Stimulated activated memory B cell treated with anti-CD40 and anti-IgM and Interleukin-4, amounts not matched to agents 10 μg/mL and 1 μg/mL and 100 μg/mL, for 72 hours (primary cell): ENCODE results near the gene L3MBTL3.
"Not testable (repeated sequence)": the region's sequence is repeated elsewhere in the genome, so short reads cannot be mapped to it uniquely, and the experiment has no call there.

Experiments
- ATAC-seq: fragments of 150-1000 bp; cut with Tn5 transposase; 2 replicates; pipeline ENCODE4 v1.10.0; 2021
- H3K27ac Mint-ChIP-seq: one replicate; pipeline ENCODE4 v1.8.0; 2022; ENCODE audit warnings: mild to moderate bottlenecking, mixed read lengths
- H3K27me3 Mint-ChIP-seq: one replicate; pipeline ENCODE4 v1.8.0; 2022; ENCODE audit warnings: mixed read lengths
- H3K36me3 Mint-ChIP-seq: one replicate; pipeline ENCODE4 v1.8.0; 2022; ENCODE audit warnings: mixed read lengths
- H3K4me1 Mint-ChIP-seq: one replicate; pipeline ENCODE4 v1.8.0; 2022; ENCODE audit warnings: mixed read lengths
- H3K4me3 Mint-ChIP-seq: one replicate; pipeline ENCODE4 v1.8.0; 2022; ENCODE audit warnings: mild to moderate bottlenecking, moderate library complexity, mixed read lengths
- H3K9me3 Mint-ChIP-seq: one replicate; pipeline ENCODE4 v1.8.0; 2022; ENCODE audit warnings: mixed read lengths

Gene L3MBTL3

GRCh38 chr6:130132286-130132701 lies 113.9 kb downstream of the L3MBTL3 start:
- Mint-ChIP-seq H3K4me1 (peaks cover 25% of the 10 kb centered on the region), H3K36me3 (peaks cover 49% of the 10 kb centered on the region), H3K9me3 (peaks cover 2% of the 10 kb centered on the region), H3K27me3 (no peaks in the 10 kb centered on the region), H3K27ac (peak overlapping the region; percentile 87), H3K4me3 (peak overlapping the region; percentile 38)
- ATAC-seq: peak; percentile 55

GRCh38 chr6:130134582-130134981 lies 116.2 kb downstream of the L3MBTL3 start:
- no peak for ATAC-seq
- peaks cover 24% of the 10 kb centered on the region for H3K4me1 Mint-ChIP-seq
- no peaks in the 10 kb centered on the region for H3K27me3 Mint-ChIP-seq
- no peak overlapping the region for H3K4me3 Mint-ChIP-seq
- peaks cover 64% of the 10 kb centered on the region for H3K36me3 Mint-ChIP-seq
- peaks cover 2% of the 10 kb centered on the region for H3K9me3 Mint-ChIP-seq
- H3K27ac Mint-ChIP-seq: no peak overlapping the region

- no peak for ATAC-seq
- Mint-ChIP-seq H3K27ac (no peak overlapping the region), H3K4me3 (no peak overlapping the region)
Observed at GRCh38 chr6:130136798-130137197, 118.4 kb downstream of the L3MBTL3 start.

GRCh38 chr6:130138116-130138908 lies 119.9 kb downstream of the L3MBTL3 start:
- ATAC-seq: no peak

More at GRCh38 chr6:130136798-130137197, 118.4 kb downstream of the L3MBTL3 start:
- H3K4me1 Mint-ChIP-seq: peaks cover 8% of the 10 kb centered on the region
- H3K36me3 Mint-ChIP-seq: peaks cover 63% of the 10 kb centered on the region
- H3K27me3 Mint-ChIP-seq: no peaks in the 10 kb centered on the region
- H3K9me3 Mint-ChIP-seq: peaks cover 2% of the 10 kb centered on the region

GRCh38 chr6:130138909-130139242 lies 120.5 kb downstream of the L3MBTL3 start:
- Mint-ChIP-seq H3K4me1 (no peaks in the 10 kb centered on the region), H3K27me3 (no peaks in the 10 kb centered on the region), H3K36me3 (peaks cover 77% of the 10 kb centered on the region), H3K27ac (no peak overlapping the region), H3K4me3 (no peak overlapping the region), H3K9me3 (peaks cover 2% of the 10 kb centered on the region)
- no peak for ATAC-seq

More at GRCh38 chr6:130138116-130138908, 119.9 kb downstream of the L3MBTL3 start:
- Mint-ChIP-seq H3K4me1 (no peaks in the 10 kb centered on the region), H3K36me3 (peaks cover 76% of the 10 kb centered on the region), H3K27ac (no peak overlapping the region), H3K27me3 (no peaks in the 10 kb centered on the region), H3K9me3 (peaks cover 2% of the 10 kb centered on the region), H3K4me3 (no peak overlapping the region)

GRCh38 chr6:130140084-130140483 lies 121.7 kb downstream of the L3MBTL3 start:
- Mint-ChIP-seq H3K27me3 (no peaks in the 10 kb centered on the region), H3K9me3 (peaks cover 2% of the 10 kb centered on the region), H3K4me3 (no peak overlapping the region), H3K4me1 (no peaks in the 10 kb centered on the region), H3K27ac (no peak overlapping the region), H3K36me3 (peaks cover 74% of the 10 kb centered on the region)
- no peak for ATAC-seq

GRCh38 chr6:130143709-130144108 lies 125.3 kb downstream of the L3MBTL3 start:
- H3K27ac Mint-ChIP-seq: no peak overlapping the region
- no peak overlapping the region for H3K4me3 Mint-ChIP-seq
- H3K27me3 Mint-ChIP-seq: no peaks in the 10 kb centered on the region
- peaks cover 66% of the 10 kb centered on the region for H3K36me3 Mint-ChIP-seq
- no peak for ATAC-seq
- no peaks in the 10 kb centered on the region for H3K9me3 Mint-ChIP-seq
- no peaks in the 10 kb centered on the region for H3K4me1 Mint-ChIP-seq

GRCh38 chr6:130147111-130147510 lies 128.7 kb downstream of the L3MBTL3 start:
- H3K4me3 Mint-ChIP-seq: no peak overlapping the region
- no peak overlapping the region for H3K27ac Mint-ChIP-seq

GRCh38 chr6:130148181-130148580 lies 129.8 kb downstream of the L3MBTL3 start:
- no peak overlapping the region for H3K27ac Mint-ChIP-seq
- ATAC-seq: no peak
- H3K9me3 Mint-ChIP-seq: no peaks in the 10 kb centered on the region
- H3K36me3 Mint-ChIP-seq: peaks cover 54% of the 10 kb centered on the region
- H3K4me3 Mint-ChIP-seq: no peak overlapping the region
- no peaks in the 10 kb centered on the region for H3K27me3 Mint-ChIP-seq
- no peaks in the 10 kb centered on the region for H3K4me1 Mint-ChIP-seq

More at GRCh38 chr6:130147111-130147510, 128.7 kb downstream of the L3MBTL3 start:
- H3K9me3 Mint-ChIP-seq: no peaks in the 10 kb centered on the region
- peaks cover 65% of the 10 kb centered on the region for H3K36me3 Mint-ChIP-seq
- ATAC-seq: no peak
- no peaks in the 10 kb centered on the region for H3K4me1 Mint-ChIP-seq
- no peaks in the 10 kb centered on the region for H3K27me3 Mint-ChIP-seq

- H3K36me3 Mint-ChIP-seq: peaks cover 46% of the 10 kb centered on the region
- H3K27me3 Mint-ChIP-seq, ATAC-seq, H3K4me1 Mint-ChIP-seq, H3K4me3 Mint-ChIP-seq, H3K9me3 Mint-ChIP-seq, H3K27ac Mint-ChIP-seq: not testable (repeated sequence)
Observed at GRCh38 chr6:130149016-130149415, 130.6 kb downstream of the L3MBTL3 start.

- Mint-ChIP-seq H3K36me3 (peaks cover 44% of the 10 kb centered on the region), H3K4me3 (no peak overlapping the region), H3K4me1 (no peaks in the 10 kb centered on the region), H3K27ac (no peak overlapping the region), H3K9me3 (no peaks in the 10 kb centered on the region), H3K27me3 (no peaks in the 10 kb centered on the region)
- ATAC-seq: no peak
Observed at GRCh38 chr6:130150906-130151305, 132.5 kb downstream of the L3MBTL3 start.

GRCh38 chr6:130152908-130153510 lies 134.6 kb downstream of the L3MBTL3 start:
- H3K36me3 Mint-ChIP-seq: peaks cover 33% of the 10 kb centered on the region
- H3K9me3 Mint-ChIP-seq: no peaks in the 10 kb centered on the region
- H3K4me3 Mint-ChIP-seq: no peak overlapping the region
- no peaks in the 10 kb centered on the region for H3K4me1 Mint-ChIP-seq
- H3K27me3 Mint-ChIP-seq: no peaks in the 10 kb centered on the region
- no peak for ATAC-seq
- H3K27ac Mint-ChIP-seq: no peak overlapping the region

GRCh38 chr6:130156908-130157307 lies 138.5 kb downstream of the L3MBTL3 start:
- peaks cover 5% of the 10 kb centered on the region for H3K36me3 Mint-ChIP-seq
- peaks cover 4% of the 10 kb centered on the region for H3K4me1 Mint-ChIP-seq
- no peak for ATAC-seq
- H3K9me3 Mint-ChIP-seq: no peaks in the 10 kb centered on the region
- H3K27ac Mint-ChIP-seq: no peak overlapping the region
- no peaks in the 10 kb centered on the region for H3K27me3 Mint-ChIP-seq
- H3K4me3 Mint-ChIP-seq: no peak overlapping the region

- H3K4me3 Mint-ChIP-seq: no peak overlapping the region
- peaks cover 5% of the 10 kb centered on the region for H3K4me1 Mint-ChIP-seq
- ATAC-seq: no peak
- no peak overlapping the region for H3K27ac Mint-ChIP-seq
- no peaks in the 10 kb centered on the region for H3K27me3 Mint-ChIP-seq
- peaks cover 5% of the 10 kb centered on the region for H3K36me3 Mint-ChIP-seq
- H3K9me3 Mint-ChIP-seq: no peaks in the 10 kb centered on the region
Observed at GRCh38 chr6:130158056-130158455, 139.7 kb downstream of the L3MBTL3 start.

- H3K4me3 Mint-ChIP-seq: no peak overlapping the region
- no peaks in the 10 kb centered on the region for H3K27me3 Mint-ChIP-seq
- peaks cover 5% of the 10 kb centered on the region for H3K36me3 Mint-ChIP-seq
- H3K9me3 Mint-ChIP-seq: no peaks in the 10 kb centered on the region
- no peak for ATAC-seq
- H3K4me1 Mint-ChIP-seq: peaks cover 5% of the 10 kb centered on the region
- no peak overlapping the region for H3K27ac Mint-ChIP-seq
Observed at GRCh38 chr6:130158548-130158947, 140.2 kb downstream of the L3MBTL3 start.

- H3K27ac Mint-ChIP-seq: no peak overlapping the region
- H3K4me1 Mint-ChIP-seq: peaks cover 5% of the 10 kb centered on the region
- H3K27me3 Mint-ChIP-seq: peaks cover 2% of the 10 kb centered on the region
- peaks cover 3% of the 10 kb centered on the region for H3K9me3 Mint-ChIP-seq
- H3K36me3 Mint-ChIP-seq: peaks cover 5% of the 10 kb centered on the region
- ATAC-seq: no peak
- H3K4me3 Mint-ChIP-seq: no peak overlapping the region
Observed at GRCh38 chr6:130159956-130160355, 141.6 kb downstream of the L3MBTL3 start.
